Right lobe of liver (tissue), 6 donors: ENCODE measurements around the gene PDZD4. TPM values are rescaled to one million over a fixed set of nuclear protein-coding genes. Genes with fewer than 3 reads are reported as not detected.

Experiments
- ATAC-seq, 4 donors: fragments of 200-7000 bp; cut with Tn5 transposase; one replicate each; pipeline ENCODE4 v1.9.1; 2020; ENCODE audit warnings: mild to moderate bottlenecking in 4 of 4, moderate library complexity in 4 of 4
- DNase-seq, 3 donors: peaks; one replicate each; pipeline ENCODE4 v3.0.0-alpha.2; 2020
- H3K27ac ChIP-seq, 3 donors: fragments of 200-600 bp; one replicate each; pipeline ENCODE4 v1.8.0; 2022
- H3K27me3 ChIP-seq, 2 donors: fragments of 200-600 bp; one replicate each; pipeline ENCODE4 v1.8.0; 2022
- H3K36me3 ChIP-seq, 4 donors: fragments of 200-600 bp; sonication (generic) in 1 of 4; one replicate each; pipeline versions ENCODE4 v1.5.1 to v1.8.0; 2017 to 2022; ENCODE audit warnings: control low read depth in 1 of 4
- H3K4me1 ChIP-seq, 4 donors: fragments of 200-600 bp; sonication (generic) in 1 of 4; one replicate each; pipeline versions ENCODE4 v1.5.1 to v1.8.0; 2017 to 2022; ENCODE audit warnings: control low read depth in 1 of 4
- H3K4me3 ChIP-seq, 3 donors: fragments of 200-600 bp; one replicate each; pipeline ENCODE4 v1.8.0; 2022
- H3K9me3 ChIP-seq, 4 donors: fragments of 200-600 bp; sonication (generic) in 1 of 4; one replicate each; pipeline versions ENCODE4 v1.5.1 to v1.8.0; 2017 to 2022; ENCODE audit warnings: control low read depth in 1 of 4
- POLR2A ChIP-seq: fragments of 450-650 bp; IDR thresholded peaks from one replicate; pipeline ENCODE4 v1.6.1; 2017; ENCODE audit warnings: antibody characterized with exemption, mild to moderate bottlenecking
- WGBS: methylation state at CpG from one replicate; pipeline ENCODE4 v1.1.6; 2018; ENCODE audit warnings: low coverage, low lambda C conversion rate; ENCODE audit not compliant: insufficient coverage; ENCODE audit errors: missing lambda C conversion rate; 5-methylcytosine and 5-hydroxymethylcytosine counted together
- intact Hi-C, 2 donors: fragments of 100-400 bp; cut with DNase I; formaldehyde crosslinking; loops; one replicate each; pipeline versions ENCODE4 v1.11.2 to v1.14.1; 2022
- total RNA-seq, 6 experiments: library from RNA; depleted of rRNA in 2 of 6; stranded (reverse); fragments of >200 nt in 2 of 6; fragmentation: NEBNext Ultra II Directional in 3 of 6; extraction: Animal tissue kit (Norgen Biotek cat#: 25700) in 3 of 6; gene quantifications; one replicate each; pipeline versions ENCODE4 v1.1.0 to v1.2.4, GENCODE V29; 2016 to 2023
- TF ChIP-seq, protein P1 (sequence below), 4 donors: fragments of 200-600 bp in 3 of 4; fragments of 450-650 bp in 1 of 4; IDR thresholded peaks; one replicate each; pipeline versions ENCODE4 v1.5.1 to v1.8.0; 2016 to 2022; ENCODE audit warnings: antibody characterized with exemption in 4 of 4, mild to moderate bottlenecking in 2 of 4
- donor health status: DM: no; HTN: yes; CAD: no.
- donor health status: DM: no; HTN: no; CAD: no.
- donor health status: DM: no; HTN: no; CAD: no.
- donor health status: DM: no; HTN: yes; CAD: no.
- donor health status: DM: no; HTN: yes; CAD: no.

PDZD4 gene
- total RNA-seq, 6 experiments from 2014 or later: 0.61 to 2.3 (median 1.5) TPM

DNA sequence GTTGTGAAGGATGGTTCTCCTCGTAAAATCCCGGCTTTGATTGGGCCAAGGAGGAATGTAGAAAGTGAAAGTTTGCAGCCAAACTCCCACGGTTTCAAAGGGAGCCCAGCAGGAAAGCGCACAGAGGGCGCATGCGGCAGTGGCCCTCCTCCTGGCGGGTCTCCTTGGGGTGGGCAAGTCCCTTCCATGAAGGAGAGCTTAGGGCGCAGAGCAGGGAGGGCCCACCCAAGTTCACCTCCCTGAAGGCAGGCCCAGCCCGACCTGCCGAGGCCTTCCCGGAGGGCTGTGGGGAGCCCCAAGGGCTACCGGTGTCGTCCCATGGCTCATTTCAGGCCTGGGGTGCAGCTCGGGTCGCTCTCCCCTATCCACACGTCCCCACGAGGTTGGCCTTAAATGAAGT lies 2.0 kb downstream of the PDZD4 start:
- 28% methylated on average over 2 of the region's 17 CpGs for WGBS
- H3K36me3 ChIP-seq: no peaks in the 10 kb centered on the region
- no peak overlapping the region for H3K27ac ChIP-seq
- peaks cover 0 to 27% of the 10 kb centered on the region in 2 donors for H3K27me3 ChIP-seq
- ATAC-seq (no peak), DNase-seq (no peak)
- TF ChIP-seq POLR2A: no peak
- TF ChIP-seq, protein P1, sequence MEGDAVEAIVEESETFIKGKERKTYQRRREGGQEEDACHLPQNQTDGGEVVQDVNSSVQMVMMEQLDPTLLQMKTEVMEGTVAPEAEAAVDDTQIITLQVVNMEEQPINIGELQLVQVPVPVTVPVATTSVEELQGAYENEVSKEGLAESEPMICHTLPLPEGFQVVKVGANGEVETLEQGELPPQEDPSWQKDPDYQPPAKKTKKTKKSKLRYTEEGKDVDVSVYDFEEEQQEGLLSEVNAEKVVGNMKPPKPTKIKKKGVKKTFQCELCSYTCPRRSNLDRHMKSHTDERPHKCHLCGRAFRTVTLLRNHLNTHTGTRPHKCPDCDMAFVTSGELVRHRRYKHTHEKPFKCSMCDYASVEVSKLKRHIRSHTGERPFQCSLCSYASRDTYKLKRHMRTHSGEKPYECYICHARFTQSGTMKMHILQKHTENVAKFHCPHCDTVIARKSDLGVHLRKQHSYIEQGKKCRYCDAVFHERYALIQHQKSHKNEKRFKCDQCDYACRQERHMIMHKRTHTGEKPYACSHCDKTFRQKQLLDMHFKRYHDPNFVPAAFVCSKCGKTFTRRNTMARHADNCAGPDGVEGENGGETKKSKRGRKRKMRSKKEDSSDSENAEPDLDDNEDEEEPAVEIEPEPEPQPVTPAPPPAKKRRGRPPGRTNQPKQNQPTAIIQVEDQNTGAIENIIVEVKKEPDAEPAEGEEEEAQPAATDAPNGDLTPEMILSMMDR (IDR thresholded peaks at IDR 0.05): no peak
- H3K4me1 ChIP-seq: no peaks in the 10 kb centered on the region
- peak overlapping the region in 1 of 3 donors; percentile 11 for H3K4me3 ChIP-seq
- intact Hi-C loops: no loop called here
- H3K9me3 ChIP-seq: no peaks in the 10 kb centered on the region

DNA sequence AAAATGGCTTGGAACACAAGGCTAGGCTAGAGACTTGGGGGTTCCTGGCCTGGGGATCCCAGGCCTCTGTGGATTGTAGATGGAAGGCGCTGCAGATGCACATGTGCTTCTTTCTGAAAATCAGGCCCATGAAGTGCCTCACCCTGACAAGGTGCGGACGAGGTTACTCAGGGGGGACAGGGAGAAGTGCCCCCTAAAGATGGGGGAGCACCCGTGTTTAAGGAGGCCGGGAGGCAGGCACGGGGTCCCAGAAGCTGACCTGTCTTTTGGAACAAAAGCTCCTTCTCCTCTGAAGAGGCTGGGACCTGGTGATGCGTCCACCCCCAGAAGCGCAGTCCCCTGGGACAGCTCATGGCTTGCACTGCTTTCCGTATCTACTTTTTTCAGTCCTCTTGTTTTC lies 2.4 kb downstream of the PDZD4 start:
- Histone ChIP-seq H3K27me3 (peaks cover 0 to 27% of the 10 kb centered on the region in 2 donors), H3K4me3 (no peak overlapping the region), H3K27ac (no peak overlapping the region), H3K4me1 (no peaks in the 10 kb centered on the region), H3K9me3 (no peaks in the 10 kb centered on the region), H3K36me3 (no peaks in the 10 kb centered on the region)
- WGBS: 62% methylated on average over 8 of the region's 9 CpGs
- no peak for DNase-seq
- no peak for ATAC-seq
- intact Hi-C loops: no loop called here
- no peak for TF ChIP-seq POLR2A
- TF ChIP-seq, protein P1 (IDR thresholded peaks at IDR 0.05): no peak

DNA sequence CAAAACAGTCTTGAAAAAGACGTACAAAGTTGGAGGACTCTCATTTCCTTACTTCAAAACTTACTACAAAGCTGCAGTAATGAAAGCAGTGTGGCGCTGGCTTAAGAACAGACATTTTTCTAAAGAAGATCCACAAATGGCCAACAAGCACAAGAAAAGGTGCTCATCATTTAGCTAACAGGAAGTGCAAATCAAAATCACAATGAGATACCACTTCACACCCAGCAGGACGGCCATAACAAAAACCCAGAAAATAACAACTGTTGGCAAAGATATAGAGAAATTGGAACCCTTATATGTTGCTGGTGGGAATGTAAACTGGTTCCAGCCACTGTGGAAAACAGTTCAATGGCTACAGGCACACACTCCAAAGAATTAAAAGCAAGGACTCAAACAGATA lies 3.3 kb downstream of the PDZD4 start:
- no peak for TF ChIP-seq POLR2A
- TF ChIP-seq, protein P1 (IDR thresholded peaks at IDR 0.05): no peak
- Histone ChIP-seq H3K36me3 (no peaks in the 10 kb centered on the region), H3K9me3 (no peaks in the 10 kb centered on the region), H3K27ac (no peak overlapping the region), H3K4me1 (no peaks in the 10 kb centered on the region), H3K4me3 (no peak overlapping the region), H3K27me3 (peaks cover 0 to 27% of the 10 kb centered on the region in 2 donors)
- WGBS: 42% methylated on average over 3 of the region's 3 CpGs
- intact Hi-C loops: no loop called here
- DNase-seq: no peak
- ATAC-seq: no peak

DNA sequence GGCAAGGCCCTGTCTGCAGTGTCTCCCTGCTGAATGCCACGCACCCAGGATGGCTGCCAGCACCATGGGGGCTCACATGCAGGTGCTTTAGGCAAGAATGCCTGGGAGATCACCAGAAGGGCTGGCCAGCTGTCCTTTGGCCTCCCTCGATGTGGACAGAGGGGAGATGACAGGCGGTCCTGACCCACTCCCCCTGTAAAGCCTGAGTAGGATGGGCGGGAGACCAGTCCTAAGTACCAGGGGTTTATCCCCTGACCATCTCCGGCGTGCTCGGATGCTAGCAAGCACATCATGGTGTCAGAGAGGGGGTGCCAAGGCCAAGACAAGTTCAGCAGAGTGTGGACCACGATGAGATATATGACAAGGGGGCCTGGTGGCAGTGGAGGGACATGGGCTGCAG lies 5.3 kb downstream of the PDZD4 start:
- TF ChIP-seq, protein P1 (IDR thresholded peaks at IDR 0.05): no peak
- TF ChIP-seq POLR2A: no peak
- DNase-seq: no peak
- no peak for ATAC-seq
- 33% methylated on average over 1 of the region's 8 CpGs for WGBS
- intact Hi-C loops: no loop called here
- Histone ChIP-seq H3K36me3 (no peaks in the 10 kb centered on the region), H3K9me3 (no peaks in the 10 kb centered on the region), H3K27ac (no peak overlapping the region), H3K4me1 (no peaks in the 10 kb centered on the region), H3K27me3 (peaks cover 0 to 28% of the 10 kb centered on the region in 2 donors), H3K4me3 (no peak overlapping the region)

DNA sequence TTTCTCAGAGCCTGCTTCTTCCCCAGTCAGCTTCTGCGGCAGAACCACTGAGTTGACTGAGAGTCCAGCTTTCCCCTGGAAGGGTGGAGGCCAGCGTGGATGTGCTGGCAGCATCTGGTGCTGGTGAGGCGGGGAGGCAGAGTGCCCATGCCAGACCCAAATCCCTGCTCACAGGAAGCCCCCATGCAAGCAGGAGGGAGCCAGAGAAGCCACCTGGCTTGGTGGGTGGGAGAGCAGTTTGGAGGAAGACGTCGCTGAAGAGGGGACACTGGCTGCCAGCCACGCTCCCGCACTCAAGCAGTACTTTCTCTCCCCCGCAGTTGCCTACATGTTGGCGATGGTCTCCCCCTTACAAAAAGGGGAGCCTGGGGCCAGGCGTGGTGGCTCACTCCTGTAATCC lies 6.0 kb downstream of the PDZD4 start:
- WGBS: 92% methylated on average over 4 of the region's 10 CpGs
- no peak for ATAC-seq
- no peak for DNase-seq

More for the DNA sequence above, 6.0 kb downstream of the PDZD4 start:
- H3K4me3 ChIP-seq: no peak overlapping the region
- H3K4me1 ChIP-seq: no peaks in the 10 kb centered on the region
- no peak overlapping the region for H3K27ac ChIP-seq
- H3K27me3 ChIP-seq: peaks cover 0 to 27% of the 10 kb centered on the region in 2 donors
- no peaks in the 10 kb centered on the region for H3K9me3 ChIP-seq
- no peaks in the 10 kb centered on the region for H3K36me3 ChIP-seq
- intact Hi-C loops: no loop called here
- TF ChIP-seq, protein P1 (IDR thresholded peaks at IDR 0.05): no peak
